Transverse colon (tissue), 4 donors: ENCODE measurements around the gene SCAF8.

ENCODE experiments used
- CTCF ChIP-seq, 5 experiments: fragments of 200-600 bp in 3 of 5; fragments of 450-650 bp in 2 of 5; sonication (generic) in 3 of 5; IDR thresholded peaks; 1 replicate in 2 of 5; 2 replicates in 3 of 5; pipeline ENCODE4 v1.5.1; 2016 to 2017; ENCODE audit warnings: antibody characterized with exemption in 5 of 5, inconsistent platforms in 3 of 5, mild to moderate bottlenecking in 2 of 5, moderate library complexity in 1 of 5
- EP300 ChIP-seq: sonication (generic); formaldehyde crosslinking; IDR thresholded peaks from one replicate; pipeline ENCODE4 v1.6.1; 2017; ENCODE audit warnings: antibody characterized with exemption, low read depth
- POLR2A ChIP-seq: fragments of 450-650 bp; IDR thresholded peaks from one replicate; pipeline ENCODE4 v1.6.1; 2016; ENCODE audit warnings: antibody characterized with exemption, mild to moderate bottlenecking, moderate library complexity
- POLR2AphosphoS5 ChIP-seq, 3 donors: sonication (generic); formaldehyde crosslinking; IDR thresholded peaks; one replicate each; pipeline ENCODE4 v1.6.1; 2016; ENCODE audit warnings: antibody characterized with exemption in 3 of 3

GRCh38 chr6:154814063-154814462 is 80.8 kb downstream of the SCAF8 start:
- TF ChIP-seq CTCF (IDR thresholded peaks at IDR 0.05) (no peak), POLR2AphosphoS5 (IDR thresholded peaks at IDR 0.05) (no peak), POLR2A (no peak), EP300 (no peak)
